GM12892 (cell line): Measurements from ENCODE around the gene MGAT5.

Experiments used
- DNase-seq: peaks from one replicate; pipeline ENCODE4 v3.0.0; 2011; ENCODE audit not compliant: insufficient read length
- FAIRE-seq: peaks from 2 replicates; lab custom pipeline; 2011; peaks lifted over from hg19 to GRCh38; lab: Jason Lieb, UNC
- POLR2A ChIP-seq: IDR thresholded peaks from 2 replicates; pipeline ENCODE4 v1.6.1; 2011; ENCODE audit warnings: low read depth, low read length, control low read depth
- POLR2AphosphoS5 ChIP-seq: IDR thresholded peaks from 2 replicates; pipeline ENCODE4 v1.6.1; 2011; ENCODE audit warnings: low read depth, low read length, control low read depth
- TAF1 ChIP-seq: IDR thresholded peaks from 2 replicates; pipeline ENCODE4 v1.6.1; 2011; ENCODE audit warnings: low read depth, mild to moderate bottlenecking, control low read depth, low read length, borderline replicate concordance

Gene MGAT5

GRCh38 chr2:134257965-134258683 is 4.3 kb downstream of the MGAT5 start:
- TF ChIP-seq TAF1 (no peak), POLR2A (no peak), POLR2AphosphoS5 (no peak)
- FAIRE-seq (no peak), DNase-seq (no peak)

- DNase-seq (no peak), FAIRE-seq (no peak)
- TF ChIP-seq POLR2A: no peak
- TF ChIP-seq TAF1: no peak
- TF ChIP-seq POLR2AphosphoS5: no peak
Measured at GRCh38 chr2:134258684-134259388, 5.0 kb downstream of the MGAT5 start.

- DNase-seq (no peak), FAIRE-seq (no peak)
- no peak for TF ChIP-seq TAF1
- TF ChIP-seq POLR2AphosphoS5: no peak
- no peak for TF ChIP-seq POLR2A
Measured at GRCh38 chr2:134259571-134259970, 5.7 kb downstream of the MGAT5 start.

GRCh38 chr2:134259994-134260393 is 6.1 kb downstream of the MGAT5 start:
- TF ChIP-seq POLR2A (no peak), TAF1 (no peak), POLR2AphosphoS5 (no peak)
- DNase-seq: no peak
- no peak for FAIRE-seq

GRCh38 chr2:134260713-134261112 is 6.8 kb downstream of the MGAT5 start:
- FAIRE-seq (no peak), DNase-seq (no peak)
- TF ChIP-seq TAF1: no peak
- TF ChIP-seq POLR2A: no peak
- TF ChIP-seq POLR2AphosphoS5: no peak

- DNase-seq (no peak), FAIRE-seq (peak; percentile 46)
- TF ChIP-seq POLR2A (no peak), POLR2AphosphoS5 (no peak), TAF1 (no peak)
Measured at GRCh38 chr2:134261398-134262131, 7.7 kb downstream of the MGAT5 start.

GRCh38 chr2:134262684-134263083 is 8.8 kb downstream of the MGAT5 start:
- DNase-seq (no peak), FAIRE-seq (peak; percentile 84)
- TF ChIP-seq POLR2A (no peak), TAF1 (no peak), POLR2AphosphoS5 (no peak)

GRCh38 chr2:134268265-134268664 is 14.4 kb downstream of the MGAT5 start:
- DNase-seq: no peak
- FAIRE-seq: no peak
- TF ChIP-seq POLR2A (no peak), POLR2AphosphoS5 (no peak), TAF1 (no peak)

GRCh38 chr2:134269230-134269629 is 15.4 kb downstream of the MGAT5 start:
- DNase-seq: no peak
- no peak for FAIRE-seq
- TF ChIP-seq TAF1: no peak
- TF ChIP-seq POLR2A: no peak
- TF ChIP-seq POLR2AphosphoS5: no peak

- DNase-seq (no peak), FAIRE-seq (no peak)
Measured at GRCh38 chr2:134269972-134270735, 16.3 kb downstream of the MGAT5 start.

GRCh38 chr2:134271758-134272157 is 17.9 kb downstream of the MGAT5 start:
- TF ChIP-seq POLR2AphosphoS5 (no peak), TAF1 (no peak), POLR2A (no peak)
- FAIRE-seq: peak; percentile 63
- no peak for DNase-seq

More at GRCh38 chr2:134269972-134270735, 16.3 kb downstream of the MGAT5 start:
- TF ChIP-seq POLR2AphosphoS5: no peak
